CD14-positive monocyte (primary cell): Measurements from ENCODE around the gene TNIP2. TPM values are rescaled to one million over a fixed set of nuclear protein-coding genes. Genes with fewer than 3 reads are reported as not detected.

Experiments
- DNase-seq, 3 donors: peaks; one replicate each; pipeline ENCODE4 v3.0.0-alpha.2; 2011 to 2022
- H2AFZ ChIP-seq: 2 replicates; pipeline ENCODE4 v1.6.0; 2012; ENCODE audit warnings: mild to moderate bottlenecking, low read depth, low read length, inconsistent platforms; ENCODE audit not compliant: insufficient read depth, poor library complexity, severe bottlenecking
- H3K27ac ChIP-seq, 2 donors: 1 replicate in 1 of 2; 2 replicates in 1 of 2; pipeline ENCODE4 v1.5.1; 2012 to 2013; ENCODE audit warnings: low read length in 2 of 2, control low read depth in 1 of 2, inconsistent platforms in 1 of 2, low read depth in 1 of 2, mild to moderate bottlenecking in 1 of 2
- H3K27me3 ChIP-seq, 2 donors: one replicate each; pipeline versions ENCODE4 v1.6.0 to v1.6.1; 2011 to 2013; ENCODE audit warnings: low read length in 2 of 2; ENCODE audit not compliant: control insufficient read depth in 2 of 2, insufficient read depth in 2 of 2
- H3K36me3 ChIP-seq, 2 donors: replicated peaks in 1 of 2; 1 replicate in 1 of 2; 2 replicates in 1 of 2; pipeline versions ENCODE4 v1.5.1 to v1.6.1; 2012 to 2013; ENCODE audit warnings: low read length in 2 of 2, control low read depth in 1 of 2, inconsistent platforms in 1 of 2, mild to moderate bottlenecking in 1 of 2; ENCODE audit not compliant: insufficient read depth in 2 of 2, control insufficient read depth in 1 of 2
- H3K4me1 ChIP-seq, 2 donors: 1 replicate in 1 of 2; 2 replicates in 1 of 2; pipeline versions ENCODE4 v1.5.1 to v1.6.1; 2012 to 2013; ENCODE audit warnings: low read length in 2 of 2, control low read depth in 1 of 2, inconsistent platforms in 1 of 2, mild to moderate bottlenecking in 1 of 2, moderate library complexity in 1 of 2; ENCODE audit not compliant: insufficient read depth in 2 of 2, control insufficient read depth in 1 of 2
- H3K4me2 ChIP-seq: replicated peaks from 2 replicates; pipeline ENCODE3; 2012; ENCODE audit warnings: low read length, moderate library complexity, mild to moderate bottlenecking; ENCODE audit not compliant: poor library complexity, severe bottlenecking; ENCODE audit errors: extremely low read depth
- H3K4me3 ChIP-seq, 3 experiments: fragments of 200-600 bp in 1 of 3; sonication (generic) in 1 of 3; replicated peaks in 1 of 3; 1 replicate in 2 of 3; 2 replicates in 1 of 3; pipeline ENCODE4 v1.5.1; 2011 to 2013; ENCODE audit warnings: low read length in 3 of 3, mild to moderate bottlenecking in 3 of 3, control low read depth in 2 of 3, low read depth in 2 of 3, inconsistent platforms in 1 of 3, moderate library complexity in 1 of 3
- H3K79me2 ChIP-seq: 2 replicates; pipeline ENCODE4 v1.6.0; 2012; ENCODE audit warnings: mild to moderate bottlenecking, control low read depth, inconsistent platforms, low read length, moderate library complexity; ENCODE audit not compliant: insufficient read depth
- H3K9ac ChIP-seq: 2 replicates; pipeline ENCODE4 v1.6.0; 2017; ENCODE audit warnings: low read length, mild to moderate bottlenecking; ENCODE audit not compliant: insufficient read depth, poor library complexity, severe bottlenecking
- H3K9me3 ChIP-seq, 2 donors: replicated peaks in 1 of 2; 1 replicate in 1 of 2; 2 replicates in 1 of 2; pipeline versions ENCODE4 v1.5.1 to v1.6.1; 2012 to 2013; ENCODE audit warnings: low read length in 2 of 2, control low read depth in 1 of 2; ENCODE audit not compliant: control insufficient read depth in 1 of 2, insufficient read depth in 1 of 2
- H4K20me1 ChIP-seq: 2 replicates; pipeline ENCODE4 v1.6.0; 2012; ENCODE audit warnings: mild to moderate bottlenecking, low read length, control low read depth, moderate library complexity; ENCODE audit not compliant: insufficient read depth
- H3K27ac Mint-ChIP-seq, 7 donors: one replicate each; pipeline ENCODE4 v1.8.0; 2020; ENCODE audit warnings: mild to moderate bottlenecking in 7 of 7, mixed read lengths in 7 of 7, moderate library complexity in 6 of 7, inconsistent platforms in 2 of 7
- H3K27me3 Mint-ChIP-seq, 3 donors: one replicate each; pipeline ENCODE4 v1.8.0; 2021 to 2022; ENCODE audit warnings: low read depth in 3 of 3, mild to moderate bottlenecking in 3 of 3, mixed read lengths in 3 of 3, moderate library complexity in 3 of 3, inconsistent platforms in 1 of 3
- H3K36me3 Mint-ChIP-seq, 2 donors: one replicate each; pipeline ENCODE4 v1.8.0; 2020; ENCODE audit warnings: mixed read lengths in 2 of 2, inconsistent platforms in 1 of 2, mild to moderate bottlenecking in 1 of 2
- H3K4me1 Mint-ChIP-seq: one replicate; pipeline ENCODE4 v1.8.0; 2020; ENCODE audit warnings: mild to moderate bottlenecking, mixed read lengths
- H3K4me3 Mint-ChIP-seq, 2 donors: one replicate each; pipeline ENCODE4 v1.8.0; 2020; ENCODE audit warnings: mild to moderate bottlenecking in 2 of 2, mixed read lengths in 2 of 2, moderate library complexity in 1 of 2
- H3K9me3 Mint-ChIP-seq, 7 donors: one replicate each; pipeline ENCODE4 v1.8.0; 2020 to 2022; ENCODE audit warnings: mixed read lengths in 7 of 7, mild to moderate bottlenecking in 6 of 7, moderate library complexity in 6 of 7, inconsistent platforms in 2 of 7
- CTCF ChIP-seq: fragments of 200-600 bp; IDR thresholded peaks from one replicate; pipeline ENCODE4 v1.8.0; 2022; ENCODE audit warnings: antibody characterized with exemption, mild to moderate bottlenecking
- WGBS: methylation state at CpG from one replicate; pipeline ENCODE4 v1.1.5; 2013; ENCODE audit warnings: missing lambda C conversion rate; ENCODE audit not compliant: insufficient coverage; 5-methylcytosine and 5-hydroxymethylcytosine counted together
- intact Hi-C, 2 donors: fragments of 100-400 bp; cut with micrococcal nuclease; formaldehyde crosslinking; loops; one replicate each; pipeline versions ENCODE4 v1.15.0 to v1.15.1; 2023
- polyA plus RNA-seq, 3 donors: library from polyadenylated mRNA; depleted of rRNA in 1 of 3; unstranded in 2 of 3; stranded (reverse) in 1 of 3; fragments of 300-500 nt in 2 of 3; fragments of >200 nt in 1 of 3; fragmentation: Illumina TruSeq in 2 of 3; gene quantifications; 1 replicate in 2 of 3; 2 replicates in 1 of 3; pipeline ENCODE4 v1.2.3, GENCODE V29; 2012 to 2021

Gene TNIP2
- polyA plus RNA-seq, 3 donors, result 27.6 to 75.7 (median 28.2) TPM

- Histone ChIP-seq H3K4me3 (no peak overlapping the region), H2AFZ (no peak overlapping the region), H3K27ac (no peak overlapping the region), H3K36me3 (peaks cover 95 to 97% of the 10 kb centered on the region in 2 donors), H3K4me1 (no peaks in the 10 kb centered on the region), H3K27me3 (no peaks in the 10 kb centered on the region), H4K20me1 (no peaks in the 10 kb centered on the region), H3K9me3 (no peaks in the 10 kb centered on the region), H3K4me2 (no peak overlapping the region), H3K79me2 (no peaks in the 10 kb centered on the region), H3K9ac (no peak overlapping the region)
- peaks cover 90 to 97% of the 10 kb centered on the region in 2 donors for H3K36me3 Mint-ChIP-seq
- no peak overlapping the region for H3K4me3 Mint-ChIP-seq
- peak overlapping the region in 1 of 7 donors; percentile 41 for H3K27ac Mint-ChIP-seq
- 93% methylated on average over 9 of the region's 12 CpGs for WGBS
- TF ChIP-seq CTCF, result no peak
- intact Hi-C loops, result no loop called here
- no peaks in the 10 kb centered on the region for H3K27me3 Mint-ChIP-seq
- no peaks in the 10 kb centered on the region for H3K4me1 Mint-ChIP-seq
- no peaks in the 10 kb centered on the region for H3K9me3 Mint-ChIP-seq
- DNase-seq, result no peak
Observed at GRCh38 chr4:2698951-2699505, 57.1 kb downstream of the TNIP2 start.

- H3K27me3 Mint-ChIP-seq, result peaks cover 0 to 1% (median 0%) of the 10 kb centered on the region in 3 donors
- H3K4me2 ChIP-seq, result no peak overlapping the region
- no peak for TF ChIP-seq CTCF
- H3K79me2 ChIP-seq, result no peaks in the 10 kb centered on the region
- H3K36me3 ChIP-seq, result peaks cover 96 to 97% of the 10 kb centered on the region in 2 donors
- H3K4me3 Mint-ChIP-seq, result no peak overlapping the region
- peaks cover 0 to 1% (median 0%) of the 10 kb centered on the region in 7 donors for H3K9me3 Mint-ChIP-seq
- H3K4me1 Mint-ChIP-seq, result no peaks in the 10 kb centered on the region
- no peaks in the 10 kb centered on the region for H3K9me3 ChIP-seq
- peaks cover 91 to 97% of the 10 kb centered on the region in 2 donors for H3K36me3 Mint-ChIP-seq
- no peaks in the 10 kb centered on the region for H4K20me1 ChIP-seq
- intact Hi-C loops, result no loop called here
- no peak overlapping the region for H3K27ac ChIP-seq
- no peaks in the 10 kb centered on the region for H3K27me3 ChIP-seq
- WGBS, result no CpG with 5 or more reads among the region's 1 CpG
- no peak overlapping the region for H2AFZ ChIP-seq
- no peak overlapping the region for H3K4me3 ChIP-seq
- H3K27ac Mint-ChIP-seq, result no peak overlapping the region
- no peaks in the 10 kb centered on the region for H3K4me1 ChIP-seq
- DNase-seq, result no peak
- H3K9ac ChIP-seq, result no peak overlapping the region
Observed at GRCh38 chr4:2698504-2698903, 57.6 kb downstream of the TNIP2 start.
